Loucy (cell line): Measurements from ENCODE around the gene GAS6.

Experiments
- H2AFZ ChIP-seq: fragments of 200-600 bp; sonication (generic); 2 replicates; pipeline ENCODE4 v1.6.0; 2016; ENCODE audit warnings: antibody characterized with exemption, mild to moderate bottlenecking, low read length, moderate library complexity
- H3F3A ChIP-seq: fragments of 200-600 bp; 2 replicates; pipeline ENCODE4 v1.6.0; 2016; ENCODE audit warnings: antibody characterized with exemption, low read depth, mild to moderate bottlenecking
- H3K27me3 ChIP-seq: fragments of 200-600 bp; sonication (generic); 2 replicates; pipeline ENCODE4 v1.6.1; 2014; ENCODE audit warnings: low read length, mild to moderate bottlenecking; ENCODE audit not compliant: insufficient read depth, poor library complexity, severe bottlenecking
- H3K36me3 ChIP-seq: fragments of 200-600 bp; sonication (generic); 2 replicates; pipeline ENCODE4 v1.6.1; 2016; ENCODE audit warnings: low read length; ENCODE audit not compliant: insufficient read depth
- H3K4me1 ChIP-seq: fragments of 200-600 bp; sonication (generic); 2 replicates; pipeline ENCODE4 v1.5.1; 2014; ENCODE audit warnings: low read length, mild to moderate bottlenecking; ENCODE audit not compliant: insufficient read depth, poor library complexity, severe bottlenecking
- H3K4me2 ChIP-seq: fragments of 200-600 bp; sonication (generic); 2 replicates; pipeline ENCODE4 v1.6.0; 2014; ENCODE audit warnings: antibody characterized with exemption, low read length, low read depth, mild to moderate bottlenecking; ENCODE audit not compliant: poor library complexity, severe bottlenecking
- H3K4me3 ChIP-seq: fragments of 200-600 bp; sonication (generic); 2 replicates; pipeline ENCODE4 v1.5.1; 2014; ENCODE audit warnings: low read length, mild to moderate bottlenecking, mixed read lengths; ENCODE audit not compliant: poor library complexity, severe bottlenecking
- H3K79me2 ChIP-seq: fragments of 200-600 bp; sonication (generic); 2 replicates; pipeline ENCODE4 v1.6.1; 2014; ENCODE audit warnings: low read length; ENCODE audit not compliant: insufficient read depth
- H3K9ac ChIP-seq: fragments of 200-600 bp; sonication (generic); 2 replicates; pipeline ENCODE4 v1.6.0; 2014; ENCODE audit warnings: mild to moderate bottlenecking, low read depth, low read length, moderate library complexity; ENCODE audit not compliant: poor library complexity, severe bottlenecking
- H3K9me2 ChIP-seq: fragments of 200-600 bp; sonication (generic); replicated peaks from 2 replicates; pipeline ENCODE4 v1.6.1; 2016; ENCODE audit warnings: low read depth, low read length, mixed read lengths
- H3K9me3 ChIP-seq: fragments of 200-600 bp; sonication (generic); 2 replicates; pipeline ENCODE4 v1.6.1; 2014; ENCODE audit warnings: mild to moderate bottlenecking, antibody characterized with exemption, low read length, low read depth; ENCODE audit not compliant: insufficient read depth
- H4K20me1 ChIP-seq: fragments of 200-600 bp; sonication (generic); 2 replicates; pipeline ENCODE4 v1.6.0; 2014; ENCODE audit warnings: antibody characterized with exemption, low read length, mild to moderate bottlenecking; ENCODE audit not compliant: insufficient read depth, poor library complexity, severe bottlenecking
- EZH2phosphoT487 ChIP-seq: fragments of 200-600 bp; IDR thresholded peaks from 2 replicates; pipeline ENCODE4 v1.6.1; 2018; ENCODE audit warnings: antibody characterized with exemption, mild to moderate bottlenecking, moderate library complexity, borderline replicate concordance
- TF ChIP-seq, protein P1 (sequence below): fragments of 200-600 bp; sonication (generic); conservative IDR thresholded peaks from 2 replicates; pipeline ENCODE4 v1.5.1; 2014; ENCODE audit warnings: mild to moderate bottlenecking, antibody characterized with exemption, low read length

The GAS6 gene

DNA sequence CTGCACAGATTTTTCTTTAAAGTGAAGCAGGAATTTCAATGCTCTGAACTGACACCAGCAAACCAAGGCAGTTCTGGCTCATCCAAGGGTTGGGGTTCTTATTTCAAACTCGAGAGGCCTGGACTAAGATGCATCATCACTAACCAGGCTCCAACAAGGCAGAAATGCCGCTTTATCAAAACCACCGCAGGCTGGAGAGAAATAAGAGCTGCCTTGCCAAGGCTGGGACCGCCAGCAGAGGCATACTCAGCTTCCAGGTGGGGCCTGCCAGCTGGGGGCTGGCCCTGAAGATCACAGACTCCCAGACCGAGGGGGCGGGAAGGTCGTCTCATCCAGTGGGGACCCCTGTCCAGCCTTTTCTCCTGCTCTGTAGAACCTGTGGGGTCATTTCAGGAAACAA, 37.4 kb upstream of the GAS6 start:
- no peak overlapping the region for H2AFZ ChIP-seq
- H3K79me2 ChIP-seq: no peaks in the 10 kb centered on the region
- H3K9me2 ChIP-seq: no peaks in the 10 kb centered on the region
- no peaks in the 10 kb centered on the region for H3K4me1 ChIP-seq
- H3K4me3 ChIP-seq: no peak overlapping the region
- H3K9ac ChIP-seq: no peak overlapping the region
- no peaks in the 10 kb centered on the region for H3F3A ChIP-seq
- no peaks in the 10 kb centered on the region for H3K36me3 ChIP-seq
- no peaks in the 10 kb centered on the region for H3K27me3 ChIP-seq
- TF ChIP-seq, protein P1, sequence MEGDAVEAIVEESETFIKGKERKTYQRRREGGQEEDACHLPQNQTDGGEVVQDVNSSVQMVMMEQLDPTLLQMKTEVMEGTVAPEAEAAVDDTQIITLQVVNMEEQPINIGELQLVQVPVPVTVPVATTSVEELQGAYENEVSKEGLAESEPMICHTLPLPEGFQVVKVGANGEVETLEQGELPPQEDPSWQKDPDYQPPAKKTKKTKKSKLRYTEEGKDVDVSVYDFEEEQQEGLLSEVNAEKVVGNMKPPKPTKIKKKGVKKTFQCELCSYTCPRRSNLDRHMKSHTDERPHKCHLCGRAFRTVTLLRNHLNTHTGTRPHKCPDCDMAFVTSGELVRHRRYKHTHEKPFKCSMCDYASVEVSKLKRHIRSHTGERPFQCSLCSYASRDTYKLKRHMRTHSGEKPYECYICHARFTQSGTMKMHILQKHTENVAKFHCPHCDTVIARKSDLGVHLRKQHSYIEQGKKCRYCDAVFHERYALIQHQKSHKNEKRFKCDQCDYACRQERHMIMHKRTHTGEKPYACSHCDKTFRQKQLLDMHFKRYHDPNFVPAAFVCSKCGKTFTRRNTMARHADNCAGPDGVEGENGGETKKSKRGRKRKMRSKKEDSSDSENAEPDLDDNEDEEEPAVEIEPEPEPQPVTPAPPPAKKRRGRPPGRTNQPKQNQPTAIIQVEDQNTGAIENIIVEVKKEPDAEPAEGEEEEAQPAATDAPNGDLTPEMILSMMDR: no peak
- no peak for TF ChIP-seq EZH2phosphoT487
- no peak overlapping the region for H3K4me2 ChIP-seq
- H3K9me3 ChIP-seq: peaks cover 14% of the 10 kb centered on the region; the same call in 1 of the 2 replicates
- no peaks in the 10 kb centered on the region for H4K20me1 ChIP-seq

DNA sequence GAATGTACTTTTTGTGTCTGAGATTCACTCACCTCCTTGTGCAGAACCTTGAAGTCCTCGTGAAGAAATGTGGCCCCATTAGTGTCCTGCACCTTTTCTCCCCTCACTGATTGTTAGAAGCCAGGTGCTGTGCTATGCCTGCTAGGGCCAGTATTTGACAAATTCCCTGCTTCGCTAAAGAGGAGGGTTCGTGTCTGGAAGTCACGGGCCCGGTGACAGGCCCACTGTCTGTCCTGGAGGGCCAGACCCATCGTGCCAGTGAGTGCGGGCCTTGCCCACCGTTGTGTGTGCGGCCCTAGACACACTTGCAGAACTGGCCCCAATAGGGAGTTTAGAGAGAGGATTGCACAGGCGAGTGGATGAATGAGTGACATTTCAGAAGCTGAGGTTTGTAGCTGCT, 36.8 kb upstream of the GAS6 start:
- Histone ChIP-seq H3K79me2 (no peaks in the 10 kb centered on the region), H3K4me2 (no peak overlapping the region), H2AFZ (no peak overlapping the region), H3K9ac (no peak overlapping the region), H4K20me1 (no peaks in the 10 kb centered on the region), H3F3A (no peaks in the 10 kb centered on the region), H3K36me3 (no peaks in the 10 kb centered on the region), H3K9me2 (no peaks in the 10 kb centered on the region), H3K4me1 (no peaks in the 10 kb centered on the region), H3K27me3 (no peaks in the 10 kb centered on the region), H3K4me3 (no peak overlapping the region), H3K9me3 (peaks cover 14% of the 10 kb centered on the region; the same call in 1 of the 2 replicates)
- TF ChIP-seq, protein P1: no peak
- TF ChIP-seq EZH2phosphoT487: no peak

DNA sequence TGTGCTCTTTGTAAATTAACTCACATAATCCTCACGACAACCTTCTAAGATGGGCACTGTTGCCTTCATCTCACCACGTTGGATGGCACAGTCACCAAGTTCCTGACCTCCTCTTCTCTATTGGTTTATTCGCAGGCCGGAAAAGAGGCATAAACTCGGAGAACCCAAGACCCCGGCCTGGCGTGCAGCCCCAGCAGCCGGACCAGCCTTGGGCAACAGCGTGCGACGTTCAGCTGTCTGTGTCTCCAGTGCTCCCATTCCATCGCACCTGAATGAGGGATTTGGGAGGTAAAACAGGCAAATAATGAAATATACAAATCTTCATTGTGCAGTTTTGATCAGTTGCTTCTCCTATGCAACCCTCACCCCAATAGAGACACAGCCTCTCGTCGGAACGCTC, 34.5 kb upstream of the GAS6 start:
- TF ChIP-seq EZH2phosphoT487: no peak
- TF ChIP-seq, protein P1: no peak
- Histone ChIP-seq H3K9me3 (peaks cover 14% of the 10 kb centered on the region; the same call in 1 of the 2 replicates), H4K20me1 (no peaks in the 10 kb centered on the region), H2AFZ (no peak overlapping the region), H3K9ac (no peak overlapping the region), H3K36me3 (no peaks in the 10 kb centered on the region), H3F3A (no peaks in the 10 kb centered on the region), H3K9me2 (no peaks in the 10 kb centered on the region), H3K4me2 (no peak overlapping the region), H3K79me2 (no peaks in the 10 kb centered on the region), H3K4me1 (no peaks in the 10 kb centered on the region), H3K27me3 (no peaks in the 10 kb centered on the region), H3K4me3 (no peak overlapping the region)
